Sigmoid colon (tissue), 7 donors: Measurements from ENCODE around the gene ZSWIM8. TPM values are rescaled to one million over a fixed set of nuclear protein-coding genes. Genes with fewer than 3 reads are reported as not detected.
"Not testable (repeated sequence)": the region's sequence is repeated elsewhere in the genome, so short reads cannot be mapped to it uniquely, and the experiment has no call there.

Source experiments
- DNase-seq: peaks from one replicate; pipeline ENCODE4 v3.0.0-alpha.2; 2019
- H3K27ac ChIP-seq, 4 donors: fragments of 200-600 bp; sonication (generic); one replicate each; pipeline ENCODE4 v1.5.1; 2016 to 2019; ENCODE audit warnings: mild to moderate bottlenecking in 1 of 4
- H3K27me3 ChIP-seq, 3 donors: fragments of 200-600 bp; sonication (generic); one replicate each; pipeline ENCODE4 v1.5.1; 2019; ENCODE audit warnings: mild to moderate bottlenecking in 1 of 3
- H3K36me3 ChIP-seq, 4 donors: fragments of 200-600 bp; sonication (generic); one replicate each; pipeline ENCODE4 v1.5.1; 2016 to 2019
- H3K4me1 ChIP-seq, 4 donors: fragments of 200-600 bp; sonication (generic); one replicate each; pipeline ENCODE4 v1.5.1; 2017 to 2019
- H3K4me3 ChIP-seq, 4 donors: fragments of 200-600 bp; sonication (generic); one replicate each; pipeline ENCODE4 v1.5.1; 2017 to 2019; ENCODE audit warnings: mild to moderate bottlenecking in 2 of 4, moderate library complexity in 1 of 4
- H3K9me3 ChIP-seq, 4 donors: fragments of 200-600 bp in 3 of 4; sonication (generic) in 3 of 4; one replicate each; pipeline versions ENCODE4 v1.5.1 to v1.6.1; 2013 to 2019
- CTCF ChIP-seq, 4 experiments: fragments of 450-650 bp in 3 of 4; fragments of 200-600 bp in 1 of 4; IDR thresholded peaks; one replicate each; pipeline ENCODE4 v1.5.1; 2016 to 2019; ENCODE audit warnings: antibody characterized with exemption in 4 of 4, mild to moderate bottlenecking in 3 of 4, moderate library complexity in 2 of 4
- EP300 ChIP-seq, 4 donors: sonication (generic); formaldehyde crosslinking; IDR thresholded peaks; one replicate each; pipeline ENCODE4 v1.6.1; 2017; ENCODE audit warnings: antibody characterized with exemption in 4 of 4
- POLR2A ChIP-seq, 2 donors: fragments of 450-650 bp; IDR thresholded peaks; one replicate each; pipeline ENCODE4 v1.6.1; 2016; ENCODE audit warnings: antibody characterized with exemption in 2 of 2, mild to moderate bottlenecking in 2 of 2, moderate library complexity in 2 of 2
- POLR2AphosphoS5 ChIP-seq, 4 donors: sonication (generic); formaldehyde crosslinking; IDR thresholded peaks; one replicate each; pipeline ENCODE4 v1.6.1; 2017; ENCODE audit warnings: antibody characterized with exemption in 4 of 4
- WGBS, 2 donors: extraction: QIAGEN DNeasy Blood & Tissue Kit; methylation state at CpG; one replicate each; pipeline ENCODE4 v1.1.7; 2013; 5-methylcytosine and 5-hydroxymethylcytosine counted together
- intact Hi-C: fragments of 100-400 bp; cut with DNase I; formaldehyde crosslinking; loops from one replicate; pipeline ENCODE4 v1.15.1; 2023
- polyA plus RNA-seq, 3 donors: library from polyadenylated mRNA; stranded (reverse); fragments of 200-250 nt; gene quantifications; one replicate each; pipeline ENCODE4 v1.2.3, GENCODE V29; 2013
- total RNA-seq, 4 donors: library from RNA; depleted of rRNA; stranded (reverse); fragments of >200 nt; gene quantifications; one replicate each; pipeline ENCODE4 v1.1.0, GENCODE V29; 2016
- donor health status: healthy with polysubstance abuse.
- donor health status: Bipolar disorder and iron deficiency.
- donor health status: healthy.

ZSWIM8 gene
- total and polyA plus RNA-seq, 7 donors: 34.8 to 138 (median 61.8) TPM

- 94 to 97% methylated on average over 14 of the region's 14 CpGs for WGBS, 2 donors
- Histone ChIP-seq H3K27me3 (no peaks in the 10 kb centered on the region), H3K4me1 (peaks cover 0 to 8% (median 3%) of the 10 kb centered on the region in 4 donors), H3K27ac (no peak overlapping the region), H3K4me3 (no peak overlapping the region), H3K9me3 (no peaks in the 10 kb centered on the region), H3K36me3 (peaks cover 42 to 94% (median 64%) of the 10 kb centered on the region in 4 donors)
- TF ChIP-seq POLR2AphosphoS5 (IDR thresholded peaks at IDR 0.05) (no peak), CTCF (IDR thresholded peaks at IDR 0.05) (no peak), EP300 (IDR thresholded peaks at IDR 0.05) (no peak), POLR2A (IDR thresholded peaks at IDR 0.05) (no peak)
- peak; percentile 64 for DNase-seq
- intact Hi-C loops: no loop called here
Measured at GRCh38 chr10:73824146-73824725, 38.8 kb downstream of the ZSWIM8 start.

GRCh38 chr10:73827346-73828089 is 42.1 kb downstream of the ZSWIM8 start:
- no peak overlapping the region for H3K27ac ChIP-seq
- WGBS, 2 donors: 94 to 95% methylated on average over 19 of the region's 19 CpGs
- intact Hi-C loops: no loop called here
- H3K36me3 ChIP-seq: peaks cover 28 to 85% (median 48%) of the 10 kb centered on the region in 4 donors
- H3K4me1 ChIP-seq: no peaks in the 10 kb centered on the region
- H3K4me3 ChIP-seq: no peak overlapping the region
- H3K27me3 ChIP-seq: no peaks in the 10 kb centered on the region
- TF ChIP-seq POLR2A (IDR thresholded peaks at IDR 0.05) (no peak), EP300 (IDR thresholded peaks at IDR 0.05) (no peak), CTCF (IDR thresholded peaks at IDR 0.05) (no peak), POLR2AphosphoS5 (IDR thresholded peaks at IDR 0.05) (no peak)
- H3K9me3 ChIP-seq: no peaks in the 10 kb centered on the region
- no peak for DNase-seq

- no peak for TF ChIP-seq CTCF (IDR thresholded peaks at IDR 0.05)
- TF ChIP-seq EP300 (IDR thresholded peaks at IDR 0.05): no peak
- TF ChIP-seq POLR2A (IDR thresholded peaks at IDR 0.05): no peak
- TF ChIP-seq POLR2AphosphoS5 (IDR thresholded peaks at IDR 0.05): no peak
- no peaks in the 10 kb centered on the region for H3K9me3 ChIP-seq
- intact Hi-C loops: no loop called here
Measured at GRCh38 chr10:73828161-73828560, 42.8 kb downstream of the ZSWIM8 start.

GRCh38 chr10:73829090-73829489 is 43.7 kb downstream of the ZSWIM8 start:
- H3K4me3 ChIP-seq, H3K27me3 ChIP-seq, H3K4me1 ChIP-seq, H3K9me3 ChIP-seq, intact Hi-C loops, H3K27ac ChIP-seq, DNase-seq: not testable (repeated sequence)
- WGBS, 2 donors: 89 to 97% methylated on average over 7 of the region's 7 CpGs
- H3K36me3 ChIP-seq: peaks cover 20 to 80% (median 35%) of the 10 kb centered on the region in 4 donors

More at GRCh38 chr10:73828161-73828560, 42.8 kb downstream of the ZSWIM8 start:
- 92 to 97% methylated on average over 6 of the region's 6 CpGs for WGBS, 2 donors
- no peaks in the 10 kb centered on the region for H3K4me1 ChIP-seq
- no peak for DNase-seq
- H3K27ac ChIP-seq: no peak overlapping the region
- H3K4me3 ChIP-seq: no peak overlapping the region
- no peaks in the 10 kb centered on the region for H3K27me3 ChIP-seq
- H3K36me3 ChIP-seq: peaks cover 28 to 85% (median 42%) of the 10 kb centered on the region in 4 donors

GRCh38 chr10:73836427-73836980 is 51.1 kb downstream of the ZSWIM8 start:
- 95 to 97% methylated on average over 11 of the region's 11 CpGs for WGBS, 2 donors
- DNase-seq: no peak
- H3K4me3 ChIP-seq: no peak overlapping the region
- no peaks in the 10 kb centered on the region for H3K27me3 ChIP-seq
- intact Hi-C loops: no loop called here
- H3K27ac ChIP-seq: peak overlapping the region; percentile 52 to 67 (median 58)
- H3K36me3 ChIP-seq: peaks cover 34 to 94% (median 66%) of the 10 kb centered on the region in 4 donors
- H3K4me1 ChIP-seq: peaks cover 0 to 16% (median 12%) of the 10 kb centered on the region in 4 donors
- TF ChIP-seq CTCF (IDR thresholded peaks at IDR 0.05) (no peak), EP300 (IDR thresholded peaks at IDR 0.05) (no peak), POLR2AphosphoS5 (IDR thresholded peaks at IDR 0.05) (no peak), POLR2A (IDR thresholded peaks at IDR 0.05) (no peak)
- no peaks in the 10 kb centered on the region for H3K9me3 ChIP-seq
